Suprapubic skin (tissue), 4 donors: ENCODE results near the gene TNS2. TPM values are rescaled to one million over a fixed set of nuclear protein-coding genes. Genes with fewer than 3 reads are reported as not detected.

Source experiments
- DNase-seq, 2 donors: peaks; one replicate each; pipeline ENCODE4 v3.0.0-alpha.2; 2019; ENCODE audit warnings: low spot score in 2 of 2
- H3K27ac ChIP-seq: fragments of 200-600 bp; sonication (generic); one replicate; pipeline ENCODE4 v1.5.1; 2019
- H3K27me3 ChIP-seq: fragments of 200-600 bp; sonication (generic); one replicate; pipeline ENCODE4 v1.5.1; 2019
- H3K36me3 ChIP-seq: fragments of 200-600 bp; sonication (generic); one replicate; pipeline ENCODE4 v1.5.1; 2019
- H3K4me1 ChIP-seq: fragments of 200-600 bp; sonication (generic); one replicate; pipeline ENCODE4 v1.5.1; 2019
- H3K4me3 ChIP-seq: fragments of 200-600 bp; sonication (generic); one replicate; pipeline ENCODE4 v1.5.1; 2019; ENCODE audit warnings: mild to moderate bottlenecking
- H3K9me3 ChIP-seq: fragments of 200-600 bp; sonication (generic); one replicate; pipeline ENCODE4 v1.5.1; 2019
- EP300 ChIP-seq: sonication (generic); formaldehyde crosslinking; IDR thresholded peaks from one replicate; pipeline ENCODE4 v1.6.1; 2017; ENCODE audit warnings: antibody characterized with exemption
- POLR2A ChIP-seq, 2 donors: fragments of 450-650 bp; IDR thresholded peaks; one replicate each; pipeline ENCODE4 v1.6.1; 2017; ENCODE audit warnings: antibody characterized with exemption in 2 of 2, mild to moderate bottlenecking in 2 of 2, moderate library complexity in 2 of 2
- POLR2AphosphoS5 ChIP-seq, 3 donors: sonication (generic); formaldehyde crosslinking; IDR thresholded peaks; one replicate each; pipeline ENCODE4 v1.6.1; 2017; ENCODE audit warnings: antibody characterized with exemption in 3 of 3
- WGBS: methylation state at CpG from one replicate; pipeline ENCODE4 v1.1.5; 2018; 5-methylcytosine and 5-hydroxymethylcytosine counted together
- total RNA-seq, 4 donors: library from RNA; depleted of rRNA; stranded (reverse); fragments of >200 nt; gene quantifications; one replicate each; pipeline ENCODE4 v1.1.0, GENCODE V29; 2016
- TF ChIP-seq, protein P1 (sequence below), 2 donors: fragments of 200-600 bp in 1 of 2; fragments of 450-650 bp in 1 of 2; sonication (generic) in 1 of 2; IDR thresholded peaks; one replicate each; pipeline ENCODE4 v1.5.1; 2016 to 2019; ENCODE audit warnings: antibody characterized with exemption in 2 of 2, mild to moderate bottlenecking in 1 of 2, moderate library complexity in 1 of 2

The TNS2 gene
- total RNA-seq, 4 donors from 2014 or later = 22.8 to 122 (median 78.2) TPM

DNA sequence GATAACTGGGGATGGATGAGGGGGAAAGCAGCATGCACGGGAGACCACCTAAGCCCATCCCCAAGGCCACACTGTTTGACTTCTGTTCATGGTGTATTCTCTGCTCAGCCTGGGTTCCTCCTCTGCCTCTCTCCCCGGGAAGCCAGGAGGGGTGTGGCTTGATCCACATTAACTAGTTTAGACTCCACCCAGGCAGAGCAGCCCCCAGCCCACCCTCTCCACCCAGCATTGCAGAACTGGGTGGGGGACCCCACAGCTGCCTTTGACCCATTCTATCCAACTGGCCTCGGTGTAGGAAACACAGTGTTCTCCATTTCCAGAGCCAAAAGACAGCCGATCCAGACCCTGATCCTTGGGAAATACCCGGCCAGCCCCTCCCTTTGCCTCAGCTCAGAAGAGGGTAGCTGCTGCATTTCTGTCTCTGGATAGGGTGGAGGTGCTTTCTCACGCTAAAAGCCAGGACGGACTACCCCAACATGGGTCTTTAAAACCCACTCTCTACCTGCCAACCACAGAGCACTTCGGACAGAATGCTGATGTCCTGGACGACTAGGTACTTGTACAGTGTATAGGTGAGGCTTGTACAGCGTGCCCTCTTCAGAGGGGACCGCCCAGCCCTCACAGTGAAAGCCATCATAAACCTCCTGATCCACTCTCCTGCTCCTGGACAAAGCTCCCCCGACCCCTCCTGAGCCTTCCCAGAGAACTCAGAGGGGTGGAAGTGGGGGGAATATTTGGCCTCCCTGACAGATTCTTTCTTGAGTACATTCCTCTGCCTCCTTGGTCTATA lies 20.0 kb downstream of the TNS2 start:
- peak in 1 of 2 donors; percentile 84 for DNase-seq
- H3K36me3 ChIP-seq = peaks cover 44% of the 10 kb centered on the region
- WGBS = 62% methylated on average over 11 of the region's 12 CpGs
- peak overlapping the region; percentile 78 for H3K27ac ChIP-seq
- no peaks in the 10 kb centered on the region for H3K27me3 ChIP-seq
- H3K4me3 ChIP-seq = no peak overlapping the region
- H3K4me1 ChIP-seq = peaks cover 78% of the 10 kb centered on the region
- TF ChIP-seq EP300 (no peak), POLR2A (IDR thresholded peaks at IDR 0.05) (no peak), POLR2AphosphoS5 (IDR thresholded peaks at IDR 0.05) (no peak)
- TF ChIP-seq, protein P1, sequence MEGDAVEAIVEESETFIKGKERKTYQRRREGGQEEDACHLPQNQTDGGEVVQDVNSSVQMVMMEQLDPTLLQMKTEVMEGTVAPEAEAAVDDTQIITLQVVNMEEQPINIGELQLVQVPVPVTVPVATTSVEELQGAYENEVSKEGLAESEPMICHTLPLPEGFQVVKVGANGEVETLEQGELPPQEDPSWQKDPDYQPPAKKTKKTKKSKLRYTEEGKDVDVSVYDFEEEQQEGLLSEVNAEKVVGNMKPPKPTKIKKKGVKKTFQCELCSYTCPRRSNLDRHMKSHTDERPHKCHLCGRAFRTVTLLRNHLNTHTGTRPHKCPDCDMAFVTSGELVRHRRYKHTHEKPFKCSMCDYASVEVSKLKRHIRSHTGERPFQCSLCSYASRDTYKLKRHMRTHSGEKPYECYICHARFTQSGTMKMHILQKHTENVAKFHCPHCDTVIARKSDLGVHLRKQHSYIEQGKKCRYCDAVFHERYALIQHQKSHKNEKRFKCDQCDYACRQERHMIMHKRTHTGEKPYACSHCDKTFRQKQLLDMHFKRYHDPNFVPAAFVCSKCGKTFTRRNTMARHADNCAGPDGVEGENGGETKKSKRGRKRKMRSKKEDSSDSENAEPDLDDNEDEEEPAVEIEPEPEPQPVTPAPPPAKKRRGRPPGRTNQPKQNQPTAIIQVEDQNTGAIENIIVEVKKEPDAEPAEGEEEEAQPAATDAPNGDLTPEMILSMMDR (IDR thresholded peaks at IDR 0.05) = no peak
- H3K9me3 ChIP-seq = no peaks in the 10 kb centered on the region

DNA sequence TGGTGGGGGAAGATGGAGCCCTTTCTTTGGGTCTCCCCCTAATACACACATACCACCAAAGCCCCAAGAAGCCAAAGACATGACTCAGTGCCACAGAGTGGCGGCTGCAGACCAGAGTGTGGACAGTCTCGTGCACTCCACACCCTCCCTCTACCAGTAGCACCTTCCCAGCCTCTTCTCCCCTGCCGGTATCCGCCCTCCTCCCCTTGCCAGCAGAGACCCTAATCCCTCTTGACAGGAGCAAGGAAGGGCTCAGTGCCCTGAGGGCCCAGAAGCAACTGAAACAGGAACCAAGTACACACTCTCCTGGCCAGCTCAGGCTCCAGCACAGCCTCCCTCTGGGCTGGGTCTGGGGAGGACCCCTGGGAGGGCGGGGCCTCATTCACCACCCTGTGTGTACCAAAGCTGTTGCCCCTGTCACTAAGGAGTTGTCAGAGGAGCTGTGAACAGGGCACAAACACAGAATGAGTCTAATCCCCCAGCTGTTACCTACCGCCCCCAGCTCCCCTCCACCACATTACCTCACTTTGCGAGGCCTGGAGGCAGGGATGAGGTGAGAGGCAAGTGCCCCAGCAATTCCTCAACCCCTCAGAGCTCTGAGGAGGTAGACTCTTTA lies 21.1 kb downstream of the TNS2 start:
- peaks cover 47% of the 10 kb centered on the region for H3K36me3 ChIP-seq
- no peak overlapping the region for H3K4me3 ChIP-seq
- TF ChIP-seq EP300 (no peak), POLR2A (IDR thresholded peaks at IDR 0.05) (no peak), POLR2AphosphoS5 (IDR thresholded peaks at IDR 0.05) (no peak)
- TF ChIP-seq, protein P1 (IDR thresholded peaks at IDR 0.05) = no peak
- H3K9me3 ChIP-seq = no peaks in the 10 kb centered on the region
- WGBS = 64% methylated on average over 7 of the region's 7 CpGs
- DNase-seq = peak in 1 of 2 donors; percentile 49
- H3K27ac ChIP-seq = peak overlapping the region; percentile 78
- H3K4me1 ChIP-seq = peaks cover 69% of the 10 kb centered on the region
- no peaks in the 10 kb centered on the region for H3K27me3 ChIP-seq

DNA sequence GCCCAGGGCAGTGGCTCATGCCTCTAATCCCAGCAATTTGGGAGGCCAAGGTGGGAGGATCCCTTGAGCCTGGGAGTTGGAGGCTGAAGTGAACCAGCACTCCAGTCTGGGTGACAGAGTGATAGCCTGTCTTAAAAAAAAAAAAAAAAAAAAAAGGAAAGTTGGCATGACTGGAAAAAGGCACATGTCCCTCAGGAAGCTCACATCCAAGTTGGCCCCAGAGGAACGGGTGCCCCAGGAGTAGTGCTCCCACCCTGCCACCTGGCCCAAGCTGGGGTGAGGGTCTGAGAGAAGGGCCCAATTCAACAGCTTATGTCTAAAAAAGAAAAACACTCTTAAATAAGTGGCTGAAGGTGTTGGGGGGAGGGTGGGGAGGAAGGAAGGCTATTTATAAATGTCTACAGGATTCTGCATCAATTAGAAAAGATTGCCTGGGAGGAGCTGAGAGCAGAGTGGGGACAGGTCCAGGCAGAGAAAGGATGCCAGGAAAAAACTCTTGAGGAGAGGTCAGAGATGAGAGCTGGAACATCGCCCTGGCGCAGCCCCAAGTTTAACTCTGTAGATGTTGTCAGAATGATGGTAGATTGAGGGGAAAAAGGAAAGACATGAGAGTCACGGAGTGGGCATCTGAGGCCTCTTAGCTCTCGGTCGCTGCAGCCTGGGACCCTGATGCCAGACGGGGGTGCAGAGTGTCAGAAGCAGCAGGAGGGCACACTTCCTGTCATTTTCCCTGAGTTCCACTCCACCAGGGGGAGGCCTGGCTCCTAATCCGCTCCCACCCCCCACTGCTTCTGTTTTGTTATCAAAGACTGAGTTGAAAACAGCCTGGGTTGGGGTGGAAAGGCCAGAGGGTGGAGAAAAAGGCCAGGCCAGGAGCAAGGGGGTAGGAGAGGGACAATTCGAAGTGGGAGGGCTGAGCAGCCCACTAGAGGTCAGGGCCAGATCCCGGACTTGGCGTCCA lies 22.0 kb downstream of the TNS2 start:
- H3K36me3 ChIP-seq = peaks cover 56% of the 10 kb centered on the region
- H3K4me3 ChIP-seq = no peak overlapping the region
- WGBS = 44% methylated on average over 11 of the region's 11 CpGs
- TF ChIP-seq POLR2A (IDR thresholded peaks at IDR 0.05) = no peak
- no peak for TF ChIP-seq POLR2AphosphoS5 (IDR thresholded peaks at IDR 0.05)
- TF ChIP-seq, protein P1 (IDR thresholded peaks at IDR 0.05) = no peak
- TF ChIP-seq EP300 = no peak
- no peaks in the 10 kb centered on the region for H3K9me3 ChIP-seq
- no peaks in the 10 kb centered on the region for H3K27me3 ChIP-seq
- peak overlapping the region; percentile 78 for H3K27ac ChIP-seq
- DNase-seq = peak in 1 of 2 donors; percentile 86
- H3K4me1 ChIP-seq = peaks cover 69% of the 10 kb centered on the region

DNA sequence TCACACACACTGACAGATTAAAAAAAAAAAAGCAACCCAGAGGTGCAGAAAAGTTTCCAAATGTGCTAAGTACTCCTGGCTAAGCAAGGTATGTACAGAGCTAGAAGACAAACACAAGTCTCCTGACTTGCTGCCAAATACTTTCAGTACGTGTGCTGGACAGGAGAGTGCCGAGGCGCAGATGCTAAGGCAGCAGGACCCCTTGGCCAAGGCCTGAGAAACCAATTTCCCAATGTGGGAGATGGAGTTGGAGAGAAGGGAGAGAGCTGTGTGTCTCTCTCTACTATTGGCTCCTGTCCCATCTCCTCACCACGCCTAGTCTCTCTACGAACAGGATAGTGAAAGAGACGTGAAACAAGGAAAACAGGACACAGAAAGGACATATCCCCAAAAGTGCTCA lies 24.0 kb downstream of the TNS2 start:
- WGBS = 39% methylated on average over 6 of the region's 6 CpGs
- TF ChIP-seq EP300 (no peak), POLR2AphosphoS5 (IDR thresholded peaks at IDR 0.05) (no peak), POLR2A (IDR thresholded peaks at IDR 0.05) (no peak)
- TF ChIP-seq, protein P1 (IDR thresholded peaks at IDR 0.05) = no peak
- DNase-seq = peak in 1 of 2 donors; percentile 67
- H3K4me1 ChIP-seq = peaks cover 71% of the 10 kb centered on the region
- H3K27ac ChIP-seq = peak overlapping the region; percentile 9
- H3K4me3 ChIP-seq = no peak overlapping the region
- H3K27me3 ChIP-seq = no peaks in the 10 kb centered on the region
- no peaks in the 10 kb centered on the region for H3K9me3 ChIP-seq
- H3K36me3 ChIP-seq = peaks cover 43% of the 10 kb centered on the region
